Heart left ventricle (tissue), 13 donors: ENCODE data around the gene DAB1.

Source experiments
- CTCF ChIP-seq, 12 donors: fragments of 200-600 bp; sonication (generic) in 4 of 12; IDR thresholded peaks; one replicate each; pipeline versions ENCODE4 v1.5.0 to v1.8.0; 2018 to 2022; ENCODE audit warnings: antibody characterized with exemption in 12 of 12, mild to moderate bottlenecking in 5 of 12
- POLR2A ChIP-seq, 2 donors: fragments of 450-650 bp; IDR thresholded peaks; one replicate each; pipeline ENCODE4 v1.6.1; 2017; ENCODE audit warnings: antibody characterized with exemption in 2 of 2, mild to moderate bottlenecking in 2 of 2, moderate library complexity in 2 of 2
- donor health status: ischemic (EF 13 %, LVEDD 7.1; RV severe dilation, severe dysfunction).
- donor health status: DM: no; HTN: yes; CAD: no.
- donor health status: DM: no; HTN: no; CAD: no.
- donor health status: ischemic (EF 25% LVEDD 6.9; RV normal size, moderate dysfunction).
- donor health status: ischemic (EF 25% LVEDD 5.7; RV mildly dilated, moderate dysfunction).
- donor health status: ischemic (EF 35%, LVEDD 5.7; RV mildly dilated, moderate dysfunction).
- donor health status: nonischemic (EF 11% LVEDD 7.7; RV severe dilation, severe dysfunction).
- donor health status: DM: yes; HTN: yes; CAD: no.
- donor health status: PGD.
- donor health status: ischemic (EF 29% LVEDD 5.4; RV normal size, mild dysfunction).
- donor health status: nonischemic (EF 23%, LVEDD 6.1; RV moderate dilation, normal function).

- TF ChIP-seq CTCF (IDR thresholded peaks at IDR 0.05), result no peak
- TF ChIP-seq POLR2A (IDR thresholded peaks at IDR 0.05), result no peak
These were observed 375.0 kb downstream of the DAB1 start for GRCh38 chr1:57048856-57049255.
